Sigmoid colon (tissue), 4 donors: ENCODE data around the gene OR5H14.

Experiments used
- CTCF ChIP-seq, 4 experiments: fragments of 450-650 bp in 3 of 4; fragments of 200-600 bp in 1 of 4; IDR thresholded peaks; one replicate each; pipeline ENCODE4 v1.5.1; 2016 to 2019; ENCODE audit warnings: antibody characterized with exemption in 4 of 4, mild to moderate bottlenecking in 3 of 4, moderate library complexity in 2 of 4
- EP300 ChIP-seq, 4 donors: sonication (generic); formaldehyde crosslinking; IDR thresholded peaks; one replicate each; pipeline ENCODE4 v1.6.1; 2017; ENCODE audit warnings: antibody characterized with exemption in 4 of 4
- POLR2A ChIP-seq, 2 donors: fragments of 450-650 bp; IDR thresholded peaks; one replicate each; pipeline ENCODE4 v1.6.1; 2016; ENCODE audit warnings: antibody characterized with exemption in 2 of 2, mild to moderate bottlenecking in 2 of 2, moderate library complexity in 2 of 2
- POLR2AphosphoS5 ChIP-seq, 4 donors: sonication (generic); formaldehyde crosslinking; IDR thresholded peaks; one replicate each; pipeline ENCODE4 v1.6.1; 2017; ENCODE audit warnings: antibody characterized with exemption in 4 of 4

GRCh38 chr3:98140531-98140930 lies 6.7 kb upstream of the OR5H14 start:
- no peak for TF ChIP-seq CTCF (IDR thresholded peaks at IDR 0.05)
- TF ChIP-seq POLR2A (IDR thresholded peaks at IDR 0.05), result no peak
- no peak for TF ChIP-seq POLR2AphosphoS5 (IDR thresholded peaks at IDR 0.05)
- TF ChIP-seq EP300 (IDR thresholded peaks at IDR 0.05), result no peak
